ENCODE data around the gene POLR1E.

POLR1E gene

DNA sequence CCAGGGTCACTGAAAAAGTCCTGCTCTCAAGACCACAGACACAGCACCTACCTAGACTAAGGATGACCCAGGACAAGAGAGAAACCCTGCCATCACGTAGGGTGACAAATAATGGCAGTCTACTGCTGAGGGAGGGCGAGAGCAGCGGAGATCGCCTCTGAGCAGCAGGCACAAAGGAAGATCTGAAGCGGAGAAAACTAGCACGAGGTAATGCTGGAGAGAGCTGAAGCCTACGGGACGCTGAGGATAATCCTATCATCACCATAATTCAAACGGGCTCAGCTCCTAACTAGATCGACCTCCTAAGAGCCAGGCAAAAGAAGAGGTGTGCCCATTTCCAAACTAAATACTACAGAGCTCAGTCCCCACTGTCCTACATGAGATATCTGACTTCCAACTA lies 49.2 kb downstream of the POLR1E start:
- no peak for DNase-seq (ENCODE audit: low spot score)

DNA sequence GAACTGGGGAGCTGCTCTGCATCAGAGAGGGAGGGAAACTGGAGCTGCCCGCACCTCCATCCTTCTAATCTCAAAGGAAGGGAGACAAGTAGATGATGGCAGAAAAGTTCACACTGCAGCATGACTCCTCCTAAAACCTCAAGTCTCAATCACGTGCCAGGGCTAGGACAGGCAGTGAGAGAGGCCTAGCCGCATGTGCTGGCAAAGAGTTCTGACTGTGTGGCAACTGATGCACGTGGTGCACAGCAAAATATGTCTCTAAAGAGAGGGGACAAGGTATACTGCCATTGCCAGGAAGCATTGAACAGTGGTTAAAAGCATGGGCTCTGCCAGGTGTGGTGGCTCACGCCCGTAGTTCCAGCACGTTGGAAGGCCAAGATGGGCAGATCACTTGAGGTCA lies 52.4 kb downstream of the POLR1E start:
- no peak for DNase-seq (ENCODE audit: low spot score)

DNA sequence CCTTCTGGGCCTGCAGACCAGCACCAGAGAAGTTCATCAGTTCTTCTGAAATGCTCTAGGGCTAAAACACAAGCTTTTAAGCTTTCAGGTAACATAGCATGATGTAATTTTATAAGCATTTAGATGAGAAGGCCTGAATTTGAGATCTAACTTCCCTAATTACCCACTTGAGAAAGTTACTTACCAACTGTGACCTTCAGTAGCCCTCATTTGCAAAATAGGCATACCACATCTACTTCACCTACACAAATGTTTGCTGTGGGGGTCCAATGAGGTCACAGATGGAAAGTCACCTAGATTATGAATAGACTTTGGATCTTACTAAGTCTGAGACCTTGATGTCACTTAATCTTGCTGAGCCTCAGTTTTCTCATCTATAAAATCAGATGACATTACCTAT lies 53.9 kb downstream of the POLR1E start:
- no peak for DNase-seq (ENCODE audit: low spot score)

DNA sequence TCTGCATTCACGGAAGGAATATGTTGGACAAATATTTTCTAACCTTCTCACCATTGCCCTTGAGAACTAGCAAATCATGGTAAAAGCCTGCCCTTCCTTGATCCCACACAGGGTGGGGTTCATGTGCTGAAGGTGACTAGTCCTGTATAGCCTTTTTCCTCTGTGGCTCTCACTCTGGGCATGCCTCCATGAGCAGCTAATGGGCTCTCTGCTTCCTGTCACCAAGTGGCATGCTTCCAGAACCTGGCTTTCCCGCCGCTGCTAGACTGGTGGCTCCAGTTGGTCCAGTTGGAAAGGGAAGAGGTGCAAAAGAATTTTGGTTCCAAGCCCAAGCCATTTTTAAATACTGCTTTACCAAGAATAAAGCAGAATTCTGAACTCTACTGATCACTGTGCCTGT lies 54.9 kb downstream of the POLR1E start:
- peak; percentile 74 for DNase-seq (ENCODE audit: low spot score)

DNA sequence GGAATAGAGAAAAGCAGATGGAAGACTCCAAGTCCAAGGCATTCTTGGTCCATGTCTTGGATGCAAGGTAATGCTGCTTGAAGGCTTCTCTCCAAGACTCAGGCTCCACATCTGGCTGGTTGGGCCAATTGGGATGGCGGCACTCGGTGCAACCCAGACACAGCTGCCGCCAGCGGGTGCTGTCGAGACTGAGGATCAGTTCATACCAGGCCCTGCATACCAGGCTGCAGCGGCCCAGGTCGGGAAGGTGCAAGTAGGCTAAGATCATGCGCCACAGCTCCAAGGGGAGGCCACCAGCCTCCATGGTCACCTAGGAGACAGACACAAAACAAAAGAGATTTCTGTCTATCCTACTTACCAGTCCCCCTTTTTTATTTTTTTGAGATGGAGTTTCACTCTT lies 55.7 kb downstream of the POLR1E start:
- DNase-seq (ENCODE audit: low spot score), result no peak

DNA sequence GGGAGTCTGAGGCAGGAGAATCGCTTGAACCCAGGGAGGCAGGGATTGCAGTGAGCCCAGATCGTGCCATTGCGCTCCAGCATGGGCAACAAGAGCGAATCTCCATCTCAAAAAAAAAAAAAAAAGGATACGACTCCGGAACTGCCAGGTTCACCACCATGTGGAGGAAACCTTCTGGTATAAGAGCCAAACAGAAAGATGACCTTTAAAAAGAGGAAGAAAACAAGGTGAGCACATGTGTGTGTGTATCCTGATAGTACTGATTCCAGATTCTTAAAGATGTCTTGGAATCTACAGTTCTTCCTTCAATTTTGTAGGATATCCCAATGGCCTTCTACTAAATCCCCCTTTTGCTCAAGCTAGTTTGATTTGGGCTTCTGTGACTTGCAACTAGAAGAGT lies 56.7 kb downstream of the POLR1E start:
- DNase-seq (ENCODE audit: low spot score), result no peak

DNA sequence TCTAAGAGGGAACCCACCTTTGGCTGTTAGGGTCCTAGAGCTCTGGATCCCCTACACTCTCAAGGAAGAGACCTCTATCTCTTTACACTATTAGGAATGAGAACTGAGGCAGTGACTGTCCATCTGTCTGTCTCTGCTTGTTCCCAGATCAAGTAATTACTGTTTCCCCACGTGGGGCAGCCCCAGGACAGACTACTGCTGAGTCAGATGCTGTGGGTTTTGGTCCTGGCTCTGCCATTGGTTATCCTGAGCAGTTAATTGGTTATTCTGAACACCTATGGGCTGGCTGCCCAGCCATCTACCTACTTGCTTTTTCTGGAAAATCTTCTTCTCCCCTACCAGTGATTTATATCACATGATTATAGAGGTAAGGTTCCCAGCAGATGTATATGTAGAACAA lies 57.1 kb downstream of the POLR1E start:
- no peak for DNase-seq (ENCODE audit: low spot score)

DNA sequence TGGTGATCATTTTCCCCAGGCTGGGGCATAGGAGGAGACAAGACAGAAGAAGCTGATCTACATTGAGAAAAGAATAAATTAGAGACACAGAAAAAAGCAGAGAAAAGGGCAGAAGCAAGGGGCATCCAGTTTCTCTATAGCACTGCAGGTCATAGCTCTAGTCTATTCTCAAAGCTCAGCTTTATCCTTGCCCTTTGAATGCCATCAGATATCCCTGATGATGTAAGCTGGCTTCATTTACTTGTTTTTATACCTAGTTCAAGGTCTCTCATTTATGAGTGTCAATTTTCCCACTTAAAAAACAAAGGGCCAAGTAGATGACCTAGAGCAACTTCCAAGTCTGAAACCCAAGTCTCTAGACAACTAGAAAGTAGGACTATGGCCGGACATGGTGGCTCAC lies 57.7 kb downstream of the POLR1E start:
- DNase-seq (ENCODE audit: low spot score), result no peak

DNA sequence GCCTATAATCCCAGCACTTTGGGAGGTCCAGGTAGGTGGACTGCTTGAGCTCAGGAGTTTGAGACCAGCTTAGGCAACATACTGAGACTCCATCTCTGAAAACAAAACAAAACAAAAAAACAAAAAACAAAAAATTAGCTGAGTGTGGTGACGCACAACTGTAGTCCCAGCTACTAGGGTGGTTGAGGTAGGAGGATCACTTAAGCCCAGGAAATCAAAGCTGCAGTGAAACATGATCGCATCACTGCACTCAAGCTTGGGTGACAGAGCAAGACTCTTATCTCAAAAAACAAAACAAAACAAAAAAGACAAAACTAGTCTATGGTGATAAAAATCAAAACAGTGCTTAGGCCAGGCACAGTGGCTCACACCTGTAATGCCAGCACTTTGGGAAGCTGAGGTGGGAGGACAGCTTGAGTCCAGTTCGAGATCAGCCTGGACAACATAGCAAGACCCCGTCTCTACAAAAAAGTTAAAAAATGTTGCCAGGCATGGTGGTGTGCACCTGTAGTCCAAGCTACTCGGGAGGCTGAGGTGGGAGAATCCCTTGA lies 61.7 kb downstream of the POLR1E start:
- DNase-seq (ENCODE audit: low spot score), result no peak

DNA sequence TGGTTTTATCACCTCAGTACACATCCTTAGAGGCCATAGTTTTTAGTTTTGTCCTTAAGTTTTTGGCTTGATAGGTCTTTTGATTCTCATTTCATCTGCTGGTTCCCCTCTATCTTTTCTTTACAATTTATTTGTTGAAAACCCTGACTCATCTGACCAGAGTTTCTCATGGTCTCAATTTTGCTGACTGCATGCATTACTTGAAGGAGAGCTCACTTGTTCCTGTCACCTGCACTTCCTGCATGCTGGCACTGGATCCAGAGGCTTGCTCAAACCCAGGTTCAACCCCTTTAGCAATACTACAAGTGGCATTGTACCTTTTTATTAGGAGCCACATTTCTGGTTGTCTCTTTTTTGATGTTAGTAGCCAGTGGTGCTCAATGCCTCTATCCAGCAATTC lies 63.8 kb downstream of the POLR1E start:
- DNase-seq (ENCODE audit: low spot score), result no peak

DNA sequence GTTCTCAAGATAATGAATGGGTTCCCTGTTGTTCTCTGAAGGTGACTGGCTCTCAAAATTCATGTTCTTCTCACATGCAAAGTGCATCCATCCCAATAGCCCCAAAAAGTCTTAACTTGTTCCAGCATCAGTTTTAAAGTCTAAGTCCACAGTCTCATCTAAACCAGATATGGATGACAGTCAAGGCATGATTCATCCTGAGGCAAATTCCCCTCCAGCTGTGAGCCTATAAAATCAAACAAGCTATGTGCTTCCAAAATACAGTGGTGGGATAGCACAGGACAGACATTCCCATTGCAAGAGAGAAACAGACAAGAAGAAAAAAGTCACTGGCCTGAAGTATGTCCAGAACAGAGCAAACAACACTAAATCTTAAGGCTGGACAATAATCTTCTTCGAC lies 65.0 kb downstream of the POLR1E start:
- no peak for DNase-seq (ENCODE audit: low spot score)

DNA sequence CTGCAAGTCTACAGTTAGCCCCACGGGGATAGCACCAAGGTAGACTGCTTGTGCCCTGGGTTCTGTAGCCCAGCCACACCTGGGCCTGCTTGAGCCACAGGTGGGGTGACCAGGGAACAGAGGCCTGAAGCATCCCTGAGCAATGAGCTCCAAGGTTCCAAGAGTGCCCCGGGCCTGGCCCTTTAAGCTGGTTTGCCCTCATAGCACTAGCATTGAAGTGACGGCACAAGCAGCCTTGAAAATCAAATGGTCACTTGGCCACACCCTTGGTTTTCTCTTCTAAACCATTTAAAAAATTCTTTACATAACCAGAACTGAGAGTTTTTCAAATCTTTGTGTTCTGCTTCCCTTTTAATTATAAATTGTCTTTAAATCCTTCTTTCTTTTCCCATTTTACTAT lies 65.7 kb downstream of the POLR1E start:
- DNase-seq (ENCODE audit: low spot score), result no peak

DNA sequence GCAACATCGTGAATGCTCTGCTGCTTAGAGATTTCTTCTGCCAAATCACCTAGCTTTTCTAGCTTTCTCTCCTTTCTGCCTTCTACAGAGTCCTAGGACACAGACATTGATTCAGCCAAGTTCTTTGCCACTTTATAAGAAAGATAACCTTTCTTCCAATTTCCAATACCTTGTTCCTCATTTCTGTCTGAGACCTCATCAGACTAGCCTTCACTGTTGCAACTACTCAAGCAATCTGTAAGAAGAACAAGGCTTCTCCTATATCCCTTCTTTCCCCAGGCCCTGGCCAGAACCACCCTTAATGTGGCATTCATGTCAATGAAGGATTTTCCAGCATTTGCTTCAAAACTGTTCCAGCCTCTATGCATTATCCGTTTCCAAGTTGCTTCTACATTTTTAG lies 66.1 kb downstream of the POLR1E start:
- DNase-seq (ENCODE audit: low spot score), result no peak
